Brain microvascular endothelial cell (primary cell): ENCODE data around the gene PDE4D.

Experiments
- DNase-seq: peaks from one replicate; pipeline ENCODE4 v3.0.0-alpha.2; 2020
- H3K27ac ChIP-seq: fragments of 250-450 bp; sonication (Bioruptor Pico); 2 replicates; pipeline ENCODE4 v1.5.1; 2020; ENCODE audit warnings: mild to moderate bottlenecking, moderate library complexity
- H3K27me3 ChIP-seq: fragments of 250-450 bp; sonication (Bioruptor Pico); replicated peaks from 2 replicates; pipeline ENCODE4 v1.5.1; 2020; ENCODE audit warnings: mild to moderate bottlenecking
- H3K36me3 ChIP-seq: fragments of 250-450 bp; sonication (Bioruptor Pico); replicated peaks from 2 replicates; pipeline ENCODE4 v1.5.1; 2020; ENCODE audit warnings: mild to moderate bottlenecking
- H3K4me3 ChIP-seq: 2 replicates; pipeline ENCODE4 v1.5.1; 2011; ENCODE audit warnings: low read depth, mild to moderate bottlenecking, control low read depth, low read length, moderate library complexity
- CTCF ChIP-seq: IDR thresholded peaks from 2 replicates; pipeline ENCODE4 v1.5.1; 2011; ENCODE audit warnings: low read depth, mild to moderate bottlenecking, moderate library complexity, low read length, control low read depth, inconsistent platforms; ENCODE audit errors: missing control alignments
- in situ Hi-C: cut with HindIII; loops from 2 replicates; pipeline ENCODE4 v1.10.0; 2017; ENCODE audit warnings: low sequenced_read_pairs, low pct_ligation_motif_present

PDE4D gene

GRCh38 chr5:59537961-59538749, 355.4 kb downstream of the PDE4D start:
- in situ Hi-C loops, result no loop called here
- DNase-seq, result no peak
- H3K4me3 ChIP-seq, result no peak overlapping the region
- no peak overlapping the region for H3K27ac ChIP-seq
- no peak for TF ChIP-seq CTCF
- H3K27me3 ChIP-seq, result no peaks in the 10 kb centered on the region
- no peaks in the 10 kb centered on the region for H3K36me3 ChIP-seq

- no peak overlapping the region for H3K4me3 ChIP-seq
- no peak for TF ChIP-seq CTCF
- no peaks in the 10 kb centered on the region for H3K36me3 ChIP-seq
- no peaks in the 10 kb centered on the region for H3K27me3 ChIP-seq
- H3K27ac ChIP-seq, result no peak overlapping the region
- in situ Hi-C loops, result no loop called here
- DNase-seq, result no peak
Observed at GRCh38 chr5:59536875-59537274, 356.7 kb downstream of the PDE4D start.

GRCh38 chr5:59535561-59535960, 358.0 kb downstream of the PDE4D start:
- DNase-seq, result no peak
- H3K4me3 ChIP-seq, result no peak overlapping the region
- in situ Hi-C loops, result no loop called here
- no peaks in the 10 kb centered on the region for H3K36me3 ChIP-seq
- TF ChIP-seq CTCF, result no peak
- H3K27me3 ChIP-seq, result no peaks in the 10 kb centered on the region
- no peak overlapping the region for H3K27ac ChIP-seq

- TF ChIP-seq CTCF, result no peak
- H3K36me3 ChIP-seq, result no peaks in the 10 kb centered on the region
- no peak overlapping the region for H3K4me3 ChIP-seq
- no peak for DNase-seq
- in situ Hi-C loops, result no loop called here
- H3K27me3 ChIP-seq, result no peaks in the 10 kb centered on the region
- H3K27ac ChIP-seq, result no peak overlapping the region
Observed at GRCh38 chr5:59533730-59534108, 359.8 kb downstream of the PDE4D start.

GRCh38 chr5:59532979-59533729, 360.4 kb downstream of the PDE4D start:
- in situ Hi-C loops, result no loop called here
- Histone ChIP-seq H3K27ac (no peak overlapping the region), H3K36me3 (no peaks in the 10 kb centered on the region), H3K27me3 (no peaks in the 10 kb centered on the region), H3K4me3 (no peak overlapping the region)
- no peak for DNase-seq
- TF ChIP-seq CTCF, result no peak
